ENCODE data around the gene TNFAIP8L3.

Gene TNFAIP8L3

DNA sequence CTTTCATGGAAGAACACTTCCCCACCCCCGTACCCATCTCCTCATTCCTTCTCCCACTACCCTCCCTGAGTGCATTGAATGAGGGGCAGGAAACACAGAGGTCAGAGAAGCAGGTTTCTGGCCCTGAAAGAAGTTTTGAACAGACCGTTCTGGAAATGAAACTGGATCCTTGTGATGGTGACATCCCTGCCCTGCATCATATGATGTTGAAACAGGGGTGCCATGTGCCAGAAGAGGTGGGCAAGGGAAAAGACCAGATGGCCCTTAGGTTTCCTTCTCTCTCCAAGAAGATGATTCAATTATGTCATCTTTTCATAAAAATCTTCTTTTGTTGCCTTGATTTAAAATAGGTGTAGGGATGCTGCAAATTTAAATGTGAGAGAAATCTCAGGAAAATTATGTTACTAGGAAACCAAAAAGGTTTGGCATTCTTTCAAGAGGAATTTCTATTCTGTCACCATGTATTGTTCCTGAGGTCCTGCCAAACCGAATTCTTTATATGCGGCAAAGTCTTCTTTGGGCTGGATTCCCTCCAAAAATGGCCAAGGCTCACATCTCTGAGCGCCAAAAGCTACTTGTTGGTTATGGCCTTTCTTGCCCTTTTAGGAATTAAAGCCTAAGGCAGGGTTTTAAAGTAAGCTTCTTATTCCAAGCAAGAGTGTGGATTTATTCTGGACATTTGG is 19.9 kb upstream of the TNFAIP8L3 start:
- no peak for DNase-seq

DNA sequence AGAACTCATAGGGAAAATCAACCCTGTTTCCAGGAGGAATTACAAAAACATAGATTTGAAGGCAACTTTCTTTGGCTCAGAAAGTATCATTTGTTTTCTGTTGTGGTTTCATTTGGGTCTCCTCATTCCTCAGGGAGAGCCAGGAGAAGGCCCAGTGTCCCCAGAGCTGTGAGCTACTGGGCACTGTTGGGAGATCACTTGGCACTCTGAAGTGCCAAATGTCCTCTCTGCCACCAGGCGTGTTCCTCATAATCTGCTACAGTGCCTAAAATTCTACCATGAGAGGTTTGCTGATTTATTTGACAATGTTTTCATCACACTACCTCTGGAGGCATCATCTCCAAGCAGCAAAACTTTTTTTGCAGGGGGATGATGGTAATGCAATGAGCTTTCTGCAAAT is 17.4 kb upstream of the TNFAIP8L3 start:
- DNase-seq = no peak

DNA sequence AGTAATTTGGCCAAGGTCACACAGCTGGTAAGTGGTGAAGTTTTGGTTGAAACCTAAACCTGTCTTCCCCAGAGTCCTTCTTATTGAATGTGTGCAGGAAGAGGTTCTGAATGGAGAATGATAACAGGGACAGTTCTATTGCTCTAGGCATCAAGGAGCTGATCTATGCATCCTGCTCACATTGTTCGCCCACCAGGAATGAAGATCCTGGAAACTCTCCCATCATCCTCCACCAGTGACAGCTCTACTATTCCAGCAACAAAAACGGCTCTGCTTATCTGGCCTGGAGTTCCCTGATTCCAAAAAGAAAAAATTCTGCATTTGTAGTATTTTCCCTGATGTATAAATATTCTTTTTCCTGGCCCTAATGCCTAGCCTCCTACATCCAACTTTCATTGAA is 16.4 kb upstream of the TNFAIP8L3 start:
- no peak for DNase-seq

DNA sequence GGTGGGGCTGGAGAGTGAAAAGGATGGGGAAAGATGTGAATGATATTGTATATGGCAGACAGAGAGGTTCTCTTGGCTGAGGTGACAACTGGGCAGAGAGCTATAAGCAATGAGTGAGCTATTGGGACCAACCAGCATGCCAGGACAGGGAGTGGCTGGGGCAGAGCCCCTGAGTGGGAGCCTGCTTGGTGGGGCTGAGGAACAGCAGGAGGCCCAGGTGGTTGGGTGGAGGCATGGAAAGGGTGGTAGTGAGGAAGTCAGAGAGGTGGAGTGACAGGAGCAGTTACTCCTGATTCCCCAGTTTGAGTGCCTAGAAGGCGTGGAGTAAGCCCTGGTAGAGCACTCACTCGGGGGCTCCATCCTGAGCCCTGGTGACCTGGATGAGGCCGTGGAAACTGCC is 15.5 kb upstream of the TNFAIP8L3 start:
- no peak for DNase-seq

DNA sequence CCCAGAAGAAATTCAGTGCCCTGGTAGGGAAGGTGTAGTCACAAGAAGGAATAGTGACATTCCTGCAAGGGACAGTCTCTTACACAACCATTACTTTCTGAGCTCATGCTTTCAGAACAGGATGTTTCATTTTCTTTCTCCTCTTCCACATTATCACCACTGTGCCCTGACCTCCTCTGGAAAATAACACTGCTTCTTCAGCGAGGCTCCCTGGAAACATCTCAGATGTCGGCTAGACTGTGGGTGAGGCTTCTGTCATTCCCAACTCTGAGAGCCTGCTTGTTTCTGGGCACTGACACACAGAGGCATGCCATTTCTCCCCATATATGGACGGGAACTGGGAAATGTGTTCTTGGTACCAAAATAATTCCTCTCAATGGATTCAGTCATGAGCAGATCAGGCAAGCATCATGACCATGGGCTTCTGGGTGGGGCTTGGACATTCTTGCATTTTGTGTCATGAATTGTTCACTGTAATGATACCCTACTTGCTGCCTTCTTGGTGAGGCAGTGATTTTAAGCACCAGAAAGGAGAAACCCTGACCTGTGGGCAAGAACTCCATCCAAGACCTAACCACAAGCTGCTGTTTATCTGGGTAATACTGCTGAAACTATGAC is 14.3 kb upstream of the TNFAIP8L3 start:
- no peak for DNase-seq

DNA sequence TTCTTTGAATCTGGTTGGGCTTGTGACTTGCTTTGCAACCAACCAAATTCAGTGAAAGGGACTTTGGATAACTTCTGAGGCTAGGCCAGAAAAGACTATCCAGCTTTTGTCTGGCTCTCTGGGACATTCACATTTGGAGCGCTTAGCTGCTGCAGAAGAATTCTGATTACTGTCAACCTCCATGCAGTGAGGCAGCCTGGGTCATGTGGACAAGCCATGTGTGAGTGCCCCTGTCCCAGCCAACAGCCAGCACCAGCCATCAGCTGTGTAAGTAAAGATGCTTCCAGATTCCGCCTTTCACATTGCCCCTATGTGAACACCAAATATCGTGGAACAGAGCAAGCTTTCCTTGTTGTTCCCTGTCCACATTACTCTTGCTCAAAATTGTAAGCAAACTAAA is 12.9 kb upstream of the TNFAIP8L3 start:
- DNase-seq = no peak

DNA sequence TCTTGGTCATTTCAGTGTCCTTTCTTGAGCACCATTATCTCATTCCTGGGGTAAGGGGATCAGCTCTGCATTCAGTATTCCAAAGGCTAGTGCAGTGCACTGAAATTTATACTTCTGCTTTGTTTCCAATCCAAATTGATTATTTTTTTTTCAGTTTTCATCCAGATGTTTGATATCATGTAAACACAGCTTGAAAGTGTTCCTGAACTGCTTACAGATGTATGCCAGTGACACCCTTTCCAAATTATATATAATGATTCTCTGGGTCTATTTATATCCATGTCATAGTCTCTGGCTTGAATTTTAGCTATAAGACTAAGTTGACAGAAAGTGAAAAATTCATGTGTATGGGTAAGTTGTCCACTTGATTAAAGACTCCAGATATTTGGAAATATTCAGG is 11.8 kb upstream of the TNFAIP8L3 start:
- no peak for DNase-seq

DNA sequence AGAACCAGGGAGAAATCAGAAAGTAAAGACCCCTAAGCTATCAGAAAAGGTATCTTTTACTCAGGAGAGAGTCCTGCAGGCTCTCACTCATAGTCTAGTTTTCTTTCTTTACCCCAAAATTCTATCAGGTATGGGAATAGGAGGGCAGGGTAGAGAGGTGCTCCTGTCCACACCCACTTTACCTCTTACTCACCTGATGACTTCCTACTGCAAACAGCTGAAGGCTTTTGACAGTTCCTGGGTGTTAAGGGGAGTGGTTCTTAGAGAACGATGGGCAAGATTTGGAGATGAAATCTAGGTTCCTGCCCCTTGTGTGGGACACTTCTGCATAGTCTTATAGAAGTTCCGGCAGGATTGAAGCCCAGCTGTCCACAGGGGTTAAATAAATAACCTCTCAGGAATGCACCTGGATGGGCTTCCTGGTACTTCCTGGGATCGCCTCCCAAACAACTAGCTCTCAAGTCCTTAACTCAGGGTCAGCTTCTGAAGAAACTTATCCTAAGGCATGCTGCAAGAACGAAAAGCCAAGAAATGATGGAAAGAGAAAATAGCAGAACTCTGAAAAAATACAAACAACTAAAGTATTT is 10.8 kb upstream of the TNFAIP8L3 start:
- DNase-seq = no peak

DNA sequence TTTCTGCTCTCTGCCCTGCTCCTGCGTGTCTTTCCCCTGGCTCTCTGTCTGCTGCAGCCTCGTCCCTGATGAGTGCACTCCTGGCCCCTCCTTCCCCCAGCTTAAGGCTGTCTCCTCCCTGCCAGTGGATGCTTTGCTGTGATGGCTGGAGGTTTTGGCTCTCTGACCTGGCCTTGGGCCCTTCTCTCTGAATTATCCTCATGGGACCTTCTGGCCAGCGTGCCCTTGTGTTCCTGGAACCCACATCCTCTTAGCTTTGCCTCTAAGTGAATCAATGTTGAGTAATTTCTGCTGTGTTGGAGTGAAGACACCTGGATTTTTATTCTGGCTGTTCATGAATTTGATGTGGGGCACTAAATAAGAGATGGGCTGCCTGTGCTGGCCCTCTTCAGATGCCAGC is 9.8 kb upstream of the TNFAIP8L3 start:
- DNase-seq = no peak

DNA sequence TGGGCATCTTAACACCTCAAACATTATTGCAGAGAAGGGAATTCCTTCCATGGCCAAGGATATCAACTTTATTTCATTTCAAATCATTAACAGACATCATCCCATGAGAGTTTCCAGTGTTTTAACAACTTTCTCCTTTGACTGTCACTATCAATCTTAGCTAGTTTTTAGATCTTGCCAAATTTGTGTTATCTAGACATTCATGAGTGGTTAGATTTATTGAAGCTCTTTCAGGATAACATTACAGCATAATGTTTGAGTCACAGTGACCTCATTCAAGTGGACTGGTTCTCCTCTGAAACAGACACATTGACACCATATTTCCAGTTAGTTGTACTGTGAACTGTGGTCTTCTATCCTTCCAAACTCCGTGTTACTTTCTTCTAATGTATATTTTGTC is 8.6 kb upstream of the TNFAIP8L3 start:
- no peak for DNase-seq

DNA sequence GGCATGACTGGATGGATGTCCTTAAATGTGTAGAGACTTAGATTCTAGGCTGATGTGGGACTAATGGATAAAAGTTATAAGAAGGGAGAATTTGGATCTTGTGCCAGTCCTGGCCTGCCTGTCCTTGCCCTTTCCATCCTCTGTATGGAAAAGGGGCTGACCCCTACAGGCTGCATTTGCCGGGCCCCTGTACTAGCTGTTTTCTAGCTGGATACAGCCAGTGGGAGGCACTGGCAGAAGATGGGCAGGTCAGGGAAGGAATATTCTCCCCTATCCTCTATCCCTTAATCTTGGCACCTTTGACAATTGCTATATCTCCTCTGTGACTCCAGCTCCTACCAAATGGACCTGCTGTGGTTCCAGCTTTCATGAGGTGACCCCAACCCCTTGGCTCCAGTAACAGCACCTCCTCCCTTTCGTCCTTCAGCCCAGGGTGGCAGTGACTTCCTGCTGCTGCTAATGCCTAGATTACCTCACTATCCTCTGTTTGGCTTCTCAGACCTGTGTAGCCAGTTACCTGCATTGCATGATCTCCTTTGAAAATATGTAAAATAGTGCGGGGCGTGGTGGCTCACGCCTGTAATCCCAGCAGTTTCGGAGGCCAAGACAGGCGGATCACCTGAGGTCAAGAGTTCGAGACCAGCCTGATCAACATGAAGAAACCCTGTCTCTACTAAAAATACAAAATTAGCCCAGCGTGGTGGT is 6.2 kb upstream of the TNFAIP8L3 start:
- DNase-seq = no peak

DNA sequence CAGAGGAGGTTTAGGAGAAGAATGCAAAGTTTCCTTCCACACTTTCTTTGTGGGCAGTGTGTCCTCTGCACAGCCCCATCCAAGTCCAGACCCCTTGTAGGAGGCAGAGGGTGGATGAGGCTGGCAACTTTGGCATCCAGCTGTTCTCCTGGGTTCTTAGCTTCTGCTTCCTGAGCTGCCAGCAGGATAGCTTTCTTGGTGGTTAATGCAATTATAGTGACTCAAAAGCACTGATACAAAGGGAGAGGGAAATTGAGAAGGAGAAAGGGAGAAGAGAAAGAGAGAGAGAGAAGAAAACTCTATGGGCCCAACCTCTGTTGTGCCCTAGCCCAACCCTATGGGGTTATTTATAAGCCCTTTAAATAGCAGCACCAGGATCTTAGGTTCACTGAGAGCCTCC is 4.5 kb upstream of the TNFAIP8L3 start:
- DNase-seq = no peak

DNA sequence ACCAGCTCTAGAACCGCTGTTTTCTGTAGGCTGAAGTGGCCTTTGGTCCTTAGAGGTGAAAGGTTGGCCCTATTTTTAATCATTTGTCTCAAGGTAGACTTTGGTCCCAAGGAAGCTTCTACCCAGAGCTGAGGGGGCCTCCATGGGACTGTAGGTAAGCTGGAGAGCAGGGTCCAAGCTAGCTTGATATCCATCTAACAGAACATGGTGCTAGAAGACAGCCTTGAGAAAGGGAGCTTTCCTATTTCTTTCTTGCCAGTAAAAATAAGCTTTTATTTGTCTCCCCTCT is 3.6 kb upstream of the TNFAIP8L3 start:
- no peak for DNase-seq

DNA sequence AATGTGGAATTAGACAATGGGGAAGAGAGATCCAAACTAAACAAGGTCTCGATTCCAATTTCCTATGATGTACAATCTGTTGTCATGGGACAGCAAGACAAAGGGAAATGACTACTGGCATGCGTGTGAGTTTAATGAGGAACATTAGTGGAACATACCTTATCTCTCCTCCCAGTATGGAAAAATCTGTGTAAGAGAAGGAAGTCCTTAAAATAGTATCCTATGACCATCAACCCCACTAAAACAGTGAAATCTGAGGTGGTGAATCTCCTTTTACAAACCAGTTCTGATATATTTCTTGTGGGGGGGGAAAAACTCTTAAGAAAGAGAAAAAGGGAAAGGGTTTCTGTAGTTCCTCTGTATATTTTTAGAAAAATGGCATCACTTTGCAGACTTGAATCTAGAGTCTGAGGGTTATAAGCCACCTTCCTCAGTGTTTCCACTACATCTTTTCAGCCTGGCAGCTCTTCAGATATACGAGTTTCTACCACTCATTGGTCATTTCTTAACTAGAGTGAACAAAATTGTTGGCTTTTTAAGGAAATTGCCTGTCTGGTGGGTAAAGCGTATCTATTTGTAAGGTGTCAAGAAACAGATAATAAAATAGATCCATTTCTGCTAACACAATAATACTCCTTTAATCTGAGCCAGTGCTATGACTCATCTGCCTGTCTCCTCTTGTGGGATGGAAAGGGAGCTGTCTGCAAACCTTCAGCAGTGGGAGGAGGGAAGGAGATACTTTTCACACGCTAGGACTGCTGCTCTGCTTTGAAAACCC is 3.0 kb upstream of the TNFAIP8L3 start:
- no peak for DNase-seq

DNA sequence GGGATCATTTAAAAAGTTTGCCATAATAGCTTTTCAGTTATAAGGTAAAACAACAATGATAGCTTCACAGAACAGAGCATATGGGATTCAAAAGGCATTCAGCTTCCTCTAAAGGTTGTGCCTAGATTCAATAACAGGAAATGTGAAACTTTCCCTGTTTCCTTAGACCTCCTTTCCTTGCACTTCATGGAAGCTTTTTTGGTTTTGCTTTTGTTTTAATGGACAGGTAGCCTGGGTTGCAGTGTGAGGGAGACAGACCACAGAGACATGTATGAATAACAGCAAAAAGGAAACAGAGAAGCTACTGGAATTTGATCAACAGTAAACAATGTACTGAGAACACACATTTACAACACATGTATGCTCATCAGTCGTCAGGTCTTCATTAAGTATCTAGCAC is 2.3 kb upstream of the TNFAIP8L3 start:
- DNase-seq = no peak

DNA sequence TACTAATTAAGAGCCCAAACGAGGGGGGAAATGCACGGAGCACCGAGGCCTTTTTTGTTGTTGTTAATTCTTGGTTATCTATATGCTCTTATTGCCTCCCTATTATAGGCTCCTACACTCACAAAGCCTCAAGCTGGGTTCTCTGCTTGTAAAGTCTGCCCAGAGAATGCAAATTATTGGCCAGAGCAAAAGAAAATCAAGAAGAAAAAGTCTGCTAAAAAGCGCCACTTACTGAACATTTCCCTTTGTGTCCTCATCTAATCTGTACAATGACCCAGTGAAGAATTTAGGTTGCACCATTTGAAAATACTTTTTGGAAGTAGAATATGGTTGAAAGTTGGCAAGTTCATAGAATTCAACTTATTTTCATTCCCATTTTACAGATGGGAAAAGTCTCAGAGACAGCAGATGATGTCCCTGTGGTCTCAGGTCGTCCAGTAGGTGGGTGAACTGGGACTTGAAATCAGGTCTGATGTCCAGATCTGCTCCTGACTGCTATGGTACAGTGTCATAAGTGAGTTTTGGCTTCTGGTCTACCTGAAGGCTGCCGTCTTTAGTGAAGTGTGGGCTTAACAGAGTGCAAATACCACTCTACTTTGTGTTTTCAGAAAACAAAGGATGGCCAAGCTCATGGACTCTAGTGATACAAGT is 1.1 kb upstream of the TNFAIP8L3 start:
- DNase-seq = no peak

DNA sequence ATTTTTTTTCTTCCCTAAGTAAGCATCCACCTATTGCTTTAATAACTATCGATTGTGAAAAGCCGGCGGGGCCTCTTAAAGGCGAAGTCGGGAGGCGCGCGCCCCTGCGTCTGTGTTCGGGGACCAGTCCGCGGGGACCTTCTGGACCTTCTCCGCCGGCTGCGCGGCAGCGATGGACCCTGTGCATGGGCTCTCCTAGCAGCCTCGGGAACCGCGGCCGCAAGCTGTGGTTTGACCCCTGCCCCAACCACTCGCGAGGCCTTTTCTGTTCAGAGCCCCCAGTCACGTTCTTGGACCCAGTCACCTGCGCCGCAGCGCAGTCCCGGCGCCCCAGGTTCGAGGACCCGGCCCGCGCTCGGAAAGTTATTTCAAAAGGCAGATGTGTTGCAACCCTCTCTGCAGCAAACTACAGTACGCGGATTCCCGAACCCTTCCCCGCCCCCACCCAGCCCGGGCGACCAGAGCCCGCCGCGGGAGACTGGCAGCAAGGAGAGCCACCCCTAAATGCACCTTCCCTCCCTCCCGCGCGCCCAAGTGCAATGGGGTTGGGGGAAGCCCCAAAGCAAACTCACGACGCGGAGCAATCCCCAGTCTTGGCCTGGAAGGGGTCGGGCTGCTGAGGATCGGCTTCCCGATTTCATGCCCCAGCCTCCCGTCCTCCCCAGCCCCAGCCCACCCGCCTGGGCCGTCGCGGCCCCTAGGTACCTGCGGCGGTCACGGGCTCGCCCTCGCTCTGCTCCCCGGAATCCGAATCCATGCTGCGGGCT is 684 bp downstream of the TNFAIP8L3 start:
- DNase-seq = no peak

DNA sequence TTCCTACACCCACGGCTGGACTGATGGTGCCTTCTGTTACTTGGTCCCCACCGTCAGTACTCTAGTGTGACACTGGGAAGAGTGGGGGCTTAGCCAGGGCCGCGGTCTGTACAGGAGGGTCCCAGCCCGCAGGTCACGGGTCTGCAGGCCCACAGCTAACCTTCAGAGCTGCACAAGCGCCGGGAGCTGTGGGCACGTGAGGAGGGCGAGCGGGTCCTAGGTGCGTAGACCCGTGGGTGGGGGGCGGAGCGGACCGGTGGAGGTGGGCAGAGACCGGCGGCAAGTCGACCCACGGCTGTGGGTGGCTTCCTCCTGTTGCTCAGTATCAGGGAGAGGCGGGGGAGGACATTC is 1.2 kb downstream of the TNFAIP8L3 start:
- DNase-seq = no peak

DNA sequence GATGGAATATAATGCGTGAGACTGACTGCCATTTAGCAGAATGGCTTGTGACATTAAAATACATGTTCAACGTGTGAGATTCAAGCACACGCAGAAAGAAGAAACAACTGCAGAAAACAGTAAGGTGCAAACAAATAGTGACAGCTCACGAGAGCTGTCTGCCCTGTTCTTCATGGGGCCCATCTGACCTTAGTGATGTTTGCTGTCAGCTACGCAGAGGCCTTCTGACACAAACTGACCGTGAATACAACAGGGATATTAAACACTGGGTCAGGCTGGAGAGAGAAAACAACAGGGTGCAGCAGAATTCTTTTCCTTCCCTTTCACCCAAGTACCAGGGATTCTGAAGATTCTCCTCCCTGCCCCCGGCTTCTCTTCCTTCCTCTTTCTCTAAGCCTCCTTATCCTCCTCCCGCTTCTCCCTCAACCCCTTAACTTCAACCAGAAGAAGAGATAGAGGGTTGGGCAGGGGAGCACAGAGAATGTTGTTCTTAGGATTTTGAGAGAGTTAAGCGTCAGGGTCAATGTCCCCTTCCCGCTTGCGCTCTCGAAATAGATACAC is 2.1 kb downstream of the TNFAIP8L3 start:
- no peak for DNase-seq

DNA sequence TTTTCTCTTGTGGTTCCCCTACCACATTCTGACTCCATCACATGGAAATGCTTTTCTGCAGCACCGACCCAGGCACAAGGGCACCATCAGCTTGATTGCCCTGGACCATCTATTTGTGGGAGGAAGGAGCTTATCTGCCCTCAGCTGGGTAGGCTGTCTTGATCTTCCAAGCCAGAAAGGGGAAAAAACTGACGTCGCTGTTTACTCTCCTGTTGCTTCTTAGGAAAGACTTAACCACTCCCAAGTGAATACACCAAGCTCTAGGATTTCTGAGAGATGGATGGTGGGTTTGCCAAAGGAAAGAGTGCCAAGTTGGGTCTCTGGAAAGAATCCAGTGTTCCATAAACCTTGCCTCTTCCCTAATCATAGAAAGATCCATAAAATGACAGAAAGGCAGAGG is 4.0 kb downstream of the TNFAIP8L3 start:
- DNase-seq = no peak

DNA sequence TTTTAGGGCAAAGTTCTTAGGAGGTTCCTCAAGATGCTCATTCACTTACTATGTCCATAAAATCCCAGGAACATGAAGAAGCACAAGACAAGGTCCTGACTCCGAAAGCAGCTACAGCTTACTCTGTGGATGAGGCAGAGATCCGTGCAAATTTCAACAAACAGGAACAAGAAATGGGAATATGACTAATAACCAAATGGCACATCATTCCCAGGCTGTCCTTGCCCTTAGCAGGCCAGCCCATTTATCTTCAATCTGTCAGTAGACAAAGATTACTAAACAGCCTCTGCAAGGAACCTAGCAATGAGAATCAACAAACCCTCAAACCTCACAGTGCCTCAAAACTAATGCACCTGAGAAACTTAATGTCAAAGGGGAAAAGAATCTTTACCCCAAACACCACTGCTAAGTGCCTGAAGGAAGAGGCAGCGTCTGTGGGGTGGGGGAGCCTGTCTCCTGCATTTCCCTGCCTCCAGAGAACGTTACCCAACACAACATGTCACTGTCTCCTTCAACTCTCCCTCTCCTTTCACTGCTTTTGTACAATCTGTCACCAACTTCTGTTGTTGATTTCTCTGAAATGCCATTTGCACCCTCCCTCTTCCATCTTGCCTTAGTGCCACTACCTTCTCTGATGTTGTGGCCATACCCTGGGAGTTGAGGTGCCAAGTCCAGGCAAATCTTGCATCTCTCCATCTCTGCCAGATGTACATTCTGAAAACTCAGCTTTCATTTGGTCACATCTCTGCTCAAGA is 4.8 kb downstream of the TNFAIP8L3 start:
- no peak for DNase-seq
